ENCODE results near the gene CHST11.

DNA sequence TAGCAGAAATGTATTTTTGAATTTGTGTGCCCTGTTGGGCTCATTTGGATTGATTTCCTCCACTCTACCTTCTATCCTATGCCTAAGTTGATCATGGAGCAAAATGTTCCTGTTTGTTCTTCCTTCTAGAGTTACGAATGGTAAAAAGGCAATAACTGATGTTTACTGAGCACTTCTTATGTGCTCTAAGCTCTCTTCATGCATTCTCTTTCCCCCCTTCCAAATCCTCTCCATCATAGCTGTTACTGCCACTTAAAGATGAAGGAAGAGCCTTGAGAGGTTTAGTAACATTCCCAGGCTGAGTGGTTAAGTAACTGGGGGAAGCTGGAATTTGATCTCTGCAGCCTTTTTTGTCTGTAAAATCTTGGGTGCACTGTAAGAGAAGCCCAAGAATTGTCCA, 60.1 kb downstream of the CHST11 start:
- TF ChIP-seq, protein P1, sequence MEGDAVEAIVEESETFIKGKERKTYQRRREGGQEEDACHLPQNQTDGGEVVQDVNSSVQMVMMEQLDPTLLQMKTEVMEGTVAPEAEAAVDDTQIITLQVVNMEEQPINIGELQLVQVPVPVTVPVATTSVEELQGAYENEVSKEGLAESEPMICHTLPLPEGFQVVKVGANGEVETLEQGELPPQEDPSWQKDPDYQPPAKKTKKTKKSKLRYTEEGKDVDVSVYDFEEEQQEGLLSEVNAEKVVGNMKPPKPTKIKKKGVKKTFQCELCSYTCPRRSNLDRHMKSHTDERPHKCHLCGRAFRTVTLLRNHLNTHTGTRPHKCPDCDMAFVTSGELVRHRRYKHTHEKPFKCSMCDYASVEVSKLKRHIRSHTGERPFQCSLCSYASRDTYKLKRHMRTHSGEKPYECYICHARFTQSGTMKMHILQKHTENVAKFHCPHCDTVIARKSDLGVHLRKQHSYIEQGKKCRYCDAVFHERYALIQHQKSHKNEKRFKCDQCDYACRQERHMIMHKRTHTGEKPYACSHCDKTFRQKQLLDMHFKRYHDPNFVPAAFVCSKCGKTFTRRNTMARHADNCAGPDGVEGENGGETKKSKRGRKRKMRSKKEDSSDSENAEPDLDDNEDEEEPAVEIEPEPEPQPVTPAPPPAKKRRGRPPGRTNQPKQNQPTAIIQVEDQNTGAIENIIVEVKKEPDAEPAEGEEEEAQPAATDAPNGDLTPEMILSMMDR (IDR thresholded peaks at IDR 0.05 in 8 of 11, conservative IDR thresholded peaks at IDR 0.05 in 3 of 11), result no peak
- TF ChIP-seq POLR2A (IDR thresholded peaks at IDR 0.05), result no peak
- TF ChIP-seq POLR2AphosphoS5 (IDR thresholded peaks at IDR 0.05), result no peak

All from spleen (tissue), 7 donors.